Islet precursor cell (in vitro differentiated cells): ENCODE data around the gene MAP3K10.

ENCODE experiments used
- DNase-seq: peaks from one replicate; pipeline ENCODE4 v3.0.0-alpha.2; 2018

Gene MAP3K10

DNA sequence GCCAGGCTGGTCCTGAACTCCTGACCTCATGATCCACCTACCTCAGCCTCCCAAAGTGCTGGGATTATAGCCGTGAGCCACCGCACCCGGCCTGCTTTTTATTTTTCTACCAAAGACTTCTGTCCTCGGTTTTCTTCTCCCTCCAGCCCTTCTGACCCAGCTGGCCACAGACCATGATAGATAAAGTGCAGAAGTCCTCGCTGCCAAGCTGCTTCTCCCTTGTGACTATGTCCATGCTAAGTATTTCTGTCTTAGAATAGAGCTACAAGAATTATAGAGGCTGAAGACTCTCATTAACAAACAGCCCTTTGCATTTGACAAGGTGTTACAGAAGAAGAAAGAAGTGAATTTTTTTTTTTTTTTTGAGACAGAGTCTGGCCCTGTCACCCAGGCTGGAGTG, 15.4 kb upstream of the MAP3K10 start:
- no peak for DNase-seq

DNA sequence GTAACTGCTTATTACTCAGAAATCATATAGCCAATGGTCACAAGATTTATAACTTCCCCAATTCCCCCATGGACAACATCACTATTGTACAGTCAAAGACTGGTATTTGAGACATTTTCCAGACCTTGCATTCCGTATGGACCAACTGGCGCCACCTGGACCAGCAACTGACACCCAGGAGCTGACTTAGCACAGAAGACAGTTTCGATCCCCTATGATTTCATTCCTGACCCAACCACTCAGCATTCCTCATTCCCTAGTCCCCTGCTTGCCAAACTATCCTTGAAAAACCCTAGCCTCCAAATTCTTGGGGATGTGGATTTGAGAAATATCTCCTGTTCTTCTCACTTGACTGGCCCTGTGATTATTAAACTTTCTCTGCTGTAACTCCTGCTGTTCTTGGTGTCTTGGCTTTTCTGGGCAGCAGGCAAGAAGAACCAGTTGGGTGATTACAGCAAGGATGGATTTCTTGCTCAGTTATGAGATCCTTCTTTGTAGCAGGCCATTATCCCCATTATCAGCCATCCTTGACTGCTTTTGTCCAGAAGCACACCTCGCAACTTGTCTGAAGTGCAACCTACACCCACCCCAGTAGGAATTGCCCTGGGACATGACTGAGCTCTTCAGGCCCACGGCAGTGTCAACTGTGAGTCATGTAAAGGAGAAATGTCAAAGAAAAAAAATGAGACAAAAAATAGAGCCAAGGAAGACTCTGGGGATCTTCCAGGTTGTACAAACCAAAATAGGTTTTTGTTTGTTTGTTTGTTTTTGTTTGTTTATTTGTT, 13.7 kb upstream of the MAP3K10 start:
- no peak for DNase-seq

GRCh38 chr19:40178756-40179155, 12.5 kb upstream of the MAP3K10 start:
- DNase-seq, result no peak

DNA sequence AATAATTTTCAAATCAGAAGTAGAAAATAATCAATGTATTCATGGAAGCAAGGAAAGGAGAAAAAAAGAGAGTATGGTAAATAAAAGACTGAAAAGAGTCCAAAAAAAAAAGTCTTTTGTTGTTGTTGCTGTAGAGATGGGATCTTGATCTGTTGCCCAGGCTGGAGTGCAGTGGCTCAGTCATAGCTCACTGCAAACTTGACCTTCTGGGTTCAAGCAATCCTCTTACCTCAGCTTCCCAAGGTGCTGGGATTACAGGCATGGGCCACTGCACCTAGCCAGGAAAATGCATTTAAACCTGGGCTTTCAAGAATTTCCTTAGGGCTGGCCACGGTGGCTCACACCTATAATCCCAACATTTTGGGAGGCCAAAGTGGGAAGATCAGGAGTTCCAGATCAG, 7.0 kb upstream of the MAP3K10 start:
- no peak for DNase-seq

DNA sequence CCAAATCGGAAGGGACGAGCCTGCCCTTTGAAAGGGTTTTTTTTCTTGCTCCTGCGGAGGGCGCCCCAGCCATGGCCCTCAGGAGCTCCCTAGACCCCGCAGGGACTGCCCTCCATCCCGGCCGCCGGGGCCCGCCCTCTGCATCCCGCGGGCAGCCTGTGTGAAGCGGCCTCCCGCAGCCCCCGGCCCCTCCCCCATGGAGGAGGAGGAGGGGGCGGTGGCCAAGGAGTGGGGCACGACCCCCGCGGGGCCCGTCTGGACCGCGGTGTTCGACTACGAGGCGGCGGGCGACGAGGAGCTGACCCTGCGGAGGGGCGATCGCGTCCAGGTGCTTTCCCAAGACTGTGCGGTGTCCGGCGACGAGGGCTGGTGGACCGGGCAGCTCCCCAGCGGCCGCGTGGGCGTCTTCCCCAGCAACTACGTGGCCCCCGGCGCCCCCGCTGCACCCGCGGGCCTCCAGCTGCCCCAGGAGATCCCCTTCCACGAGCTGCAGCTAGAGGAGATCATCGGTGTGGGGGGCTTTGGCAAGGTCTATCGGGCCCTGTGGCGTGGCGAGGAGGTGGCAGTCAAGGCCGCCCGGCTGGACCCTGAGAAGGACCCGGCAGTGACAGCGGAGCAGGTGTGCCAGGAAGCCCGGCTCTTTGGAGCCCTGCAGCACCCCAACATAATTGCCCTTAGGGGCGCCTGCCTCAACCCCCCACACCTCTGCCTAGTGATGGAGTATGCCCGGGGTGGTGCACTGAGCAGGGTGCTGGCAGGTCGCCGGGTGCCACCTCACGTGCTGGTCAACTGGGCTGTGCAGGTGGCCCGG, 815 bp downstream of the MAP3K10 start:
- DNase-seq, result peak; percentile 76

DNA sequence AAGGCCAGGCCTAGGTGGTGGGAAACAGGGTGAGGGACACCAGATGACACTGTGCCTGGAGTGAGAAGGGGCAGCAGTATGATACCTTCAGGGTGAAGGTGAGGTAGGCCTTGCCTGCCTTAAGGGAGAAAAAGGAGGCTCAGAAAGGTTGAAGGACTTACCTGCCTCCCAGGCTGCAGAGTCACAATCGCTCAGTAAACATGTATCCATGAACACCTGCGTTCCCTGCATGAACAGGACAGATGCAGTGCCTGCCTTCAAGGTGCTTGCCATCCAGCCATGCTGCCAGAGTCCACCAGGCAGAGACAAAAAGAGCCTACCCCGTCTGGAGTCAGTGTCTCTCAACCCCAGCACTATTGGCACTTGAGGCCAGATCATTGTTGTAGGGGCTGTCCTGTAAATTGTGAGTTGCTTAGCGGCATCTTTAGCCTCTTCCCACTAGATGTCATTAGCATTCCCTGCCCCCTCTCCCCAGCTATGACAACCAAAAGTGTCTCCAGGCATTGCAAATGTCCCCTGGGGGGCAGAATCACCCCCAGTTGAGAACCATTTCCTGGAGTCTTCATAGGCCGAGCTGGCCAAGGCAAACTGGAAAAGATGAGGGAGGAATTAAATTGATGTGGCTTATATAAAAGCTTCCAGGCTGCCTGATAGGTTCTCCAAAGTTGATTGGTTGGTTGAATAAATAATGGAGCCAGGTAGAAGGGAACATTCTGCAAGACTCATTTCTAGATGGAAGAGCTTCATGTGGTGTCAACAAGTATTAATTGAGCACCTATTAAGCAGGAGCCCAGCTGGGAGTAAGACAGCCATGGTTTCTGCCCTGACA, 1.7 kb downstream of the MAP3K10 start:
- no peak for DNase-seq

DNA sequence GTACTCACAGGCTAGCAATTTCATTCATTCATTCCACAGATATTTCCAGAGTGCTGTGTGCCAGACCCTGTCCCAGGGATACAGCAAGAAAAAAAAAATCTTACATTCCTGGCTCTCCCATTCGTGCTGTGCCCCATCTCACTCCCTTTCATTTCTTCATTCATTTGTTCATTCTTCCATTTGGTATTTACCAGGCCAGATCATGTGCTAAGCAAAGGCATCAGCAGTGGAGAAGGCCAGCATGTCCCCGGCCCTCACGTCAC, 2.3 kb downstream of the MAP3K10 start:
- DNase-seq, result no peak

DNA sequence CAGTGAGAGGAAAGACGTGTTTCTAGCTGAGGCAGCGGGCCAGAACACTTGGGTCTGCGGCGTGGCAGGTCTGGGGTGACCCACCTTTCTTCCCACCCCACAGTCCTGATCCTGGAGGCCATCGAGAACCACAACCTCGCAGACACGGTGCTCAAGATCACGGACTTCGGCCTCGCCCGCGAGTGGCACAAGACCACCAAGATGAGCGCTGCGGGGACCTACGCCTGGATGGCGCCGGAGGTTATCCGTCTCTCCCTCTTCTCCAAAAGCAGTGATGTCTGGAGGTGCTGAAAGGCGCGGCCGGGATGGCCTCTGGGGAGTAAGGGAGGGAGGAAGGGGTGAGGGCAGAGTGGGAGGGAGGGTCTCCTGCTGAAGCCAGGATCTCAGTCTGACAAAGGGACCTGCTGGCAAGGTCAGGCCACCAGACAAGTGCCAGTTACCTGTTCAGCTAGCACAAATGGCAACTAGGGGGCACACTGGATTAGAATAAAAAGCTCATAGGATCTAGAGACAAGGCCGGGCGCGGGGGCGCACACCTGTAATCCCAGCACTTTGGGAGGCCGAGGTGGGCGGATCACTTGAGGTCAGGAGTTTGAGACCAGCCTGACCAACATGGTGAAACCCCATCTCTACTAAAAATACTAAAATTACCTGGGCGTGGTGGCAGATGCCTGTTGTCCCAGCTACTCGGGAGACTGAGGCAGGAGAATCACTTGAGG, 7.2 kb downstream of the MAP3K10 start:
- DNase-seq, result no peak

DNA sequence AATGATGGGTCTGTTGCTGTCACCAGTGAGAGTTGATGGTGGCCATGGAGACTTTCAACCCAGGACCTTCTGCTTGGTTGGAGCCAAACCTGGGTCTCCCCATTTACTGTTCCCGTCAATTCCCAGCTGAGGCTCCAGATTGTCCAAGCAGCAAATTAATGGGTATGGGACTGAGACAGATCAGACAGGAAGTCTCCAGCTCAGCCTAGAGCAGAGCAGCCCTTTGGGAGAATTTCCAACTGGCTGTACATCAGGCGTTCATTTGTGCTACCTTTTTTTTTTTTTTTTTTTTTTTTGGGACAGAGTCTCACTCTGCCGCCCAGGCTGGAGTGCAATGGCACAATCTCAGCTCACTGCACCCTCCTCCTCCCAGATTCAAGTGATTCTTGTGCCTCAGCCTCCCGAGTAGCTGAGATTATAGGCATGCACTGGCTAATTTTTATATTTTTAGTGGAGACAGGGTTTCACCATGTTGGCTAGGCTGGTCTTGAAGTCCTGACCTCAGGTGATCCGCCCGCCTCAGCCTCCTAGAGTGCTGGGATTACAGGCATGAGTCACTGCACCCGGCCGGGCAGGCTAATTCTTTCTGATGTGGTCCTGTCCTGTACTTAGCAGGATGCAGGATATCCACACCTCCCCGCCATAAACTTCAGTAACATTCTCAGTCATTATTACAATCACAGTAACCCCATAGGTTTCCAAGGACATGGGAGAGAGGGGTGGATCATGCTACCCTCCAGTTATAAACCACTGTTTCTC, 9.3 kb downstream of the MAP3K10 start:
- peak; percentile 77 for DNase-seq

GRCh38 chr19:40204381-40204780, 13.2 kb downstream of the MAP3K10 start:
- no peak for DNase-seq

DNA sequence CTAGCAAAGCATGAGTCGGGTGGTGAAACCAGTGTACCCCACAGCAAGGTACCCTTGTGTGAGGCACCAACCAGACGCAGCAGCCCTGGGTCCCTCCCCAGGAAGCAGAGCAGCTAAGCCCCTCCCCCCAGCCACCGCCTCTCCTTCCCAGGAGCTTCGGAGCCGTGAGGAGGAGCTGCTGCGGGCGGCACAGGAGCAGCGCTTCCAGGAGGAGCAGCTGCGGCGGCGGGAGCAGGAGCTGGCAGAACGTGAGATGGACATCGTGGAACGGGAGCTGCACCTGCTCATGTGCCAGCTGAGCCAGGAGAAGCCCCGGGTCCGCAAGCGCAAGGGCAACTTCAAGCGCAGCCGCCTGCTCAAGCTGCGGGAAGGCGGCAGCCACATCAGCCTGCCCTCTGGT, 14.5 kb downstream of the MAP3K10 start:
- no peak for DNase-seq

- DNase-seq, result no peak
Measured at GRCh38 chr19:40208602-40209001, 17.4 kb downstream of the MAP3K10 start.

DNA sequence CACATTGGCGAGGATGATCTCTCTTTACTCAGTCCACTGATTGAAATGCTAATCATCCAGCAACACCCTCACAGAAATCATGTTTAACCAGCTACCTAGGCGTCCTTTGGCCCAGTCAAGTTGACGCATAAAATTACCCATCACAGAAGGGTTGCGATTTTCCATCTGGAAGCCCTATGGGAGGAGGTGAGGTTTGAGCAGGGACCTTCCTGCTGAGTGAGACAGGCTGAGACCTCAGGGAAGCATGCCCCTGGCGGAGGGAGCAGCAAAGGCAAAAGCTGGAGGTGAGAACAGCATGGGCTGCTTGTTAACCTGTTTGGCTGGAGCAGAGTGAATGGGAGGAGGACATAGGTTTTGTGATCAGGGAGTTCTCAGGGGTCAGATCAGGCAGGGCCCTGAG, 19.7 kb downstream of the MAP3K10 start:
- DNase-seq, result no peak

DNA sequence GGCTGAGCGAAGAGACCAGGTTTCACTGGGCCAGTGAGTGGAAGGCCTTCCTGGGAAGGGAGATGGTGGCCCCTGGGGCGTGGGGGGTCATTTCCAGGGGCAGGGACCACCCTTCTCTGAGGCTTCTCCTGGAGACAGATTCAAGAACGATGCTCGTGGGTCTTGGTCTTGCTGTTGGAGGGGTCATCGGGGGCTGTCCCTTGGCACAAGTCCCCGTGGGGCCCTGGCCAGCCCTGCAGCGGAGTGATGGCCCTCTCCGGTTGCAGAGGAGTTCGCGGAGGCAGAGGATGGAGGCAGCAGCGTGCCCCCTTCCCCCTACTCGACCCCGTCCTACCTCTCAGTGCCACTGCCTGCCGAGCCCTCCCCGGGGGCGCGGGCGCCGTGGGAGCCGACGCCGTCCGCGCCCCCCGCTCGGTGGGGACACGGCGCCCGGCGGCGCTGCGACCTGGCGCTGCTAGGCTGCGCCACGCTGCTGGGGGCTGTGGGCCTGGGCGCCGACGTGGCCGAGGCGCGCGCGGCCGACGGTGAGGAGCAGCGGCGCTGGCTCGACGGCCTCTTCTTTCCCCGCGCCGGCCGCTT, 22.1 kb downstream of the MAP3K10 start:
- no peak for DNase-seq

DNA sequence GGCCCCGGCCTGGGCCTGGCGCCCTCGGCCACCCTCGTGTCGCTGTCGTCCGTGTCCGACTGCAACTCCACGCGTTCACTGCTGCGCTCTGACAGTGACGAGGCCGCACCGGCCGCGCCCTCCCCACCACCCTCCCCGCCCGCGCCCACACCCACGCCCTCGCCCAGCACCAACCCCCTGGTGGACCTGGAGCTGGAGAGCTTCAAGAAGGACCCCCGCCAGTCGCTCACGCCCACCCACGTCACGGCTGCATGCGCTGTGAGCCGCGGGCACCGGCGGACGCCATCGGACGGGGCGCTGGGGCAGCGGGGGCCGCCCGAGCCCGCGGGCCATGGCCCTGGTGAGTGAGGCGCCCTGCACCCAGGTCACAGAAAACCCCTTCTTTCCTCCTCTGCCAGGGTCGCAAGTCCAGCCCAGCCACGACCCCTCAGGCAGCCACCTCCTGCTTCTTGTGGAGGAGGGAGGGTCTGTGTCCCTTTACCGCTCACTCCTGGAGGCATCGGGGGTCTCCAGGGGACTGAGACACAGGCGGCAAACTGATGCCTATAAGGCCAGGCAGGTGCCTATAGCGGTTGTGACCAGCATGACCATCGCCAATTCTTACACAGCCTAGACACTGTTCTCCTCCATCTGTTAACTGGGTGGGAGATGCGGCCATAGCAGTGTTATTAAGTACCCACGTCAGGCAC, 22.8 kb downstream of the MAP3K10 start:
- DNase-seq, result no peak

DNA sequence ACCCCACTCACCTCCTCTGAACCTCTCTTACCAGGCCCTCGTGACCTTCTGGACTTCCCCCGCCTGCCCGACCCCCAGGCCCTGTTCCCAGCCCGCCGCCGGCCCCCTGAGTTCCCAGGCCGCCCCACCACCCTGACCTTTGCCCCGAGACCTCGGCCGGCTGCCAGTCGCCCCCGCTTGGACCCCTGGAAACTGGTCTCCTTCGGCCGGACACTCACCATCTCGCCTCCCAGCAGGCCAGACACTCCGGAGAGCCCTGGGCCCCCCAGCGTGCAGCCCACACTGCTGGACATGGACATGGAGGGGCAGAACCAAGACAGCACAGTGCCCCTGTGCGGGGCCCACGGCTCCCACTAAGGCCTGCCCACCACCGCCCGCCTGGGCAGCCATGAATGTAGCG, 23.7 kb downstream of the MAP3K10 start:
- no peak for DNase-seq

DNA sequence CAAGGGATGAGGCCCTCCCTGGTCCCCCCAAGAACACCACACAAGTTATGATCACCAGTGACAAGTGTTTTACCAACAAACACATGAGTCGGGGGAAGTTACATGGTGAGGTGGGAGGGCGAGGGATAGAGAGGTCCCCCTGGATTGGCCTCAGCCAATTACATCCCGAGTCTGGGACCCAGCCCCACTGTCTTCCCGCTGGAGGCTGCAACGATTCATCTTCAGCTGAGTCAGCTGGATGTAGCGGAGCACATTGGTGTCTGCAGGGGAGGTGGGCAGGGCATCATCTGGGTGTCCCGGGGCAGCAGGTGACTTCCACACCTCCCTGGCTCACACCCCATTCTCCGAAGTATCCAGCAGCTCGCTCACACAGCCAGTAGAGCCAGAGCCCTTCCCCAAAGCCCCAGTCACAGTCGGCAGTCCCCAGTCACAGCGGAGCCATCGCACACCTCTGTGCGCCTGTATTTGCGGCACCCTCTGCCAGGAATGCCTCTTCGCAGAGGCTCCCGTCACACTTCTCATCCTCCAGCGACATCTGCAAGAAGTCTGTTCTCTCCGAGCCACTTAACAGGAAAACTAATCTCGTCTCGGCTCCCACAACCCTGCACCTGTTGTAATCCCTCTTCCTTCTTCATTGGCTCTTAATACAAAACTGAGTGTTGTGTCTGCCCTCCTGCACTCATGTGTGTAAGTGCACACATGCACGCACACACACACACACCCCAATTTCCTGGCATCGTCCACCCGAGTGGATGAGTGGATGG, 25.0 kb downstream of the MAP3K10 start:
- no peak for DNase-seq

DNA sequence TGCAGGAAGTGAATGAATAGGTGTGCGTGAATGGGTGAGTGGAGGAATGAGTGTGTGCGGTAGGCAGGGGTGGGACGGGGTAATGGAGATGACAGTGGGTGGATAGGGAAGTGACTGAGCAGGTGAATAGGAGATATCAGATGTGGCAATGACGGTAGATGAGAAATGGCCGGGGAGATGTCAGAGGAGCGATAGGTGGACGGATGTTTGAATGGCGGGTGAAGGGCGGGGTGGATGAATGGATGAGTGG, 25.5 kb downstream of the MAP3K10 start:
- DNase-seq, result no peak

- DNase-seq, result peak; percentile 72
Measured at GRCh38 chr19:40217027-40217810, 26.0 kb downstream of the MAP3K10 start.
